Lower leg skin (tissue), 3 donors: ENCODE data around the gene SULT2A1.

Experiments
- POLR2A ChIP-seq, 2 donors: fragments of 450-650 bp; IDR thresholded peaks; one replicate each; pipeline ENCODE4 v1.6.1; 2016 to 2017; ENCODE audit warnings: antibody characterized with exemption in 2 of 2, mild to moderate bottlenecking in 1 of 2, moderate library complexity in 1 of 2
- TF ChIP-seq, protein P1 (sequence below), 3 donors: fragments of 450-650 bp; IDR thresholded peaks; one replicate each; pipeline ENCODE4 v1.5.1; 2016; ENCODE audit warnings: antibody characterized with exemption in 3 of 3, mild to moderate bottlenecking in 3 of 3, moderate library complexity in 2 of 3

GRCh38 chr19:47895165-47895782 is 9.2 kb upstream of the SULT2A1 start:
- TF ChIP-seq, protein P1, sequence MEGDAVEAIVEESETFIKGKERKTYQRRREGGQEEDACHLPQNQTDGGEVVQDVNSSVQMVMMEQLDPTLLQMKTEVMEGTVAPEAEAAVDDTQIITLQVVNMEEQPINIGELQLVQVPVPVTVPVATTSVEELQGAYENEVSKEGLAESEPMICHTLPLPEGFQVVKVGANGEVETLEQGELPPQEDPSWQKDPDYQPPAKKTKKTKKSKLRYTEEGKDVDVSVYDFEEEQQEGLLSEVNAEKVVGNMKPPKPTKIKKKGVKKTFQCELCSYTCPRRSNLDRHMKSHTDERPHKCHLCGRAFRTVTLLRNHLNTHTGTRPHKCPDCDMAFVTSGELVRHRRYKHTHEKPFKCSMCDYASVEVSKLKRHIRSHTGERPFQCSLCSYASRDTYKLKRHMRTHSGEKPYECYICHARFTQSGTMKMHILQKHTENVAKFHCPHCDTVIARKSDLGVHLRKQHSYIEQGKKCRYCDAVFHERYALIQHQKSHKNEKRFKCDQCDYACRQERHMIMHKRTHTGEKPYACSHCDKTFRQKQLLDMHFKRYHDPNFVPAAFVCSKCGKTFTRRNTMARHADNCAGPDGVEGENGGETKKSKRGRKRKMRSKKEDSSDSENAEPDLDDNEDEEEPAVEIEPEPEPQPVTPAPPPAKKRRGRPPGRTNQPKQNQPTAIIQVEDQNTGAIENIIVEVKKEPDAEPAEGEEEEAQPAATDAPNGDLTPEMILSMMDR (IDR thresholded peaks at IDR 0.05), result no peak
- no peak for TF ChIP-seq POLR2A (IDR thresholded peaks at IDR 0.05)
